Spleen (tissue), 11 donors: Measurements from ENCODE around the gene PAM. TPM values are rescaled to one million over a fixed set of nuclear protein-coding genes. Genes with fewer than 3 reads are reported as not detected.

Source experiments
- DNase-seq: peaks from one replicate; pipeline ENCODE4 v3.0.0-alpha.2; 2020
- H3K27ac ChIP-seq, 8 donors: fragments of 200-600 bp; sonication (generic) in 7 of 8; 1 replicate in 4 of 8; 2 replicates in 4 of 8; pipeline versions ENCODE4 v1.5.0 to v1.8.0; 2016 to 2021; ENCODE audit warnings: inconsistent platforms in 4 of 8, mild to moderate bottlenecking in 4 of 8, moderate library complexity in 1 of 8
- H3K27me3 ChIP-seq, 7 donors: fragments of 200-600 bp; sonication (generic) in 6 of 7; replicated peaks in 1 of 7; 1 replicate in 4 of 7; 2 replicates in 3 of 7; pipeline versions ENCODE4 v1.5.0 to v1.8.0; 2016 to 2021; ENCODE audit warnings: inconsistent platforms in 3 of 7, mild to moderate bottlenecking in 1 of 7
- H3K36me3 ChIP-seq, 6 donors: fragments of 200-600 bp; sonication (generic) in 5 of 6; 1 replicate in 4 of 6; 2 replicates in 2 of 6; pipeline versions ENCODE4 v1.5.0 to v1.8.0; 2016 to 2021; ENCODE audit warnings: inconsistent platforms in 2 of 6
- H3K4me1 ChIP-seq, 6 donors: fragments of 200-600 bp; sonication (generic) in 5 of 6; 1 replicate in 3 of 6; 2 replicates in 3 of 6; pipeline versions ENCODE4 v1.5.0 to v1.8.0; 2016 to 2021; ENCODE audit warnings: inconsistent platforms in 3 of 6
- H3K4me3 ChIP-seq, 8 donors: fragments of 200-600 bp; sonication (generic) in 7 of 8; 1 replicate in 4 of 8; 2 replicates in 4 of 8; pipeline versions ENCODE4 v1.5.0 to v1.8.0; 2016 to 2021; ENCODE audit warnings: inconsistent platforms in 4 of 8, mild to moderate bottlenecking in 4 of 8, moderate library complexity in 2 of 8
- H3K9me3 ChIP-seq, 8 donors: fragments of 200-600 bp; sonication (generic) in 7 of 8; 1 replicate in 4 of 8; 2 replicates in 4 of 8; pipeline versions ENCODE4 v1.5.0 to v1.8.0; 2016 to 2021; ENCODE audit warnings: inconsistent platforms in 4 of 8
- CTCF ChIP-seq, 11 experiments: fragments of 200-600 bp in 7 of 11; fragments of 450-650 bp in 4 of 11; sonication (generic) in 4 of 11; IDR thresholded peaks in 8 of 11; conservative IDR thresholded peaks in 3 of 11; 1 replicate in 7 of 11; 2 replicates in 4 of 11; pipeline versions ENCODE4 v1.4.0 to v1.8.0; 2016 to 2021; ENCODE audit warnings: antibody characterized with exemption in 11 of 11, inconsistent platforms in 4 of 11, mild to moderate bottlenecking in 1 of 11
- POLR2A ChIP-seq, 3 donors: fragments of 450-650 bp; IDR thresholded peaks; one replicate each; pipeline ENCODE4 v1.5.1; 2017; ENCODE audit warnings: antibody characterized with exemption in 3 of 3, mild to moderate bottlenecking in 1 of 3
- POLR2AphosphoS5 ChIP-seq, 3 donors: sonication (generic); formaldehyde crosslinking; IDR thresholded peaks; one replicate each; pipeline ENCODE4 v1.5.1; 2017; ENCODE audit warnings: antibody characterized with exemption in 3 of 3
- WGBS, 5 donors: extraction: QIAGEN DNeasy Blood & Tissue Kit in 3 of 5; methylation state at CpG; one replicate each; pipeline versions ENCODE4 v1.1.5 to v1.1.7; 2013 to 2018; 5-methylcytosine and 5-hydroxymethylcytosine counted together
- intact Hi-C: fragments of 100-400 bp; cut with DNase I; formaldehyde crosslinking; loops from one replicate; pipeline ENCODE4 v1.15.0; 2023; ENCODE audit warnings: low total_unique reads
- polyA plus RNA-seq, 3 donors: library from polyadenylated mRNA; stranded (reverse); fragments of 200-250 nt; gene quantifications; one replicate each; pipeline ENCODE4 v1.2.1, GENCODE V29; 2013
- total RNA-seq, 7 donors: library from RNA; depleted of rRNA in 3 of 7; stranded (reverse); fragments of >200 nt in 3 of 7; fragmentation: NEBNext Ultra II Directional in 4 of 7; extraction: Animal tissue kit (Norgen Biotek cat#: 25700) in 4 of 7; gene quantifications; one replicate each; pipeline versions ENCODE4 v1.1.0 to v1.2.1, GENCODE V29; 2016 to 2021
- donor health status: healthy with polysubstance abuse.
- donor health status: DM: no; HTN: no; CAD: no; lungs with moderate emphysema.
- donor health status: DM: no; HTN: no; CAD: no.
- donor health status: Bipolar disorder and iron deficiency.
- donor health status: healthy.
- donor health status: DM: no; HTN: no; CAD: no.
- donor health status: DM: yes; HTN: yes; CAD: no.

Gene PAM
- total and polyA plus RNA-seq, 10 donors = 37.4 to 155 (median 110) TPM

- Histone ChIP-seq H3K27me3 (no peaks in the 10 kb centered on the region), H3K9me3 (no peaks in the 10 kb centered on the region), H3K27ac (no peak overlapping the region), H3K4me1 (peaks cover 0 to 13% (median 1%) of the 10 kb centered on the region in 6 donors), H3K4me3 (no peak overlapping the region), H3K36me3 (no peaks in the 10 kb centered on the region)
- intact Hi-C loops = no loop called here
- DNase-seq = no peak
- TF ChIP-seq POLR2AphosphoS5 (IDR thresholded peaks at IDR 0.05) = no peak
- no peak for TF ChIP-seq POLR2A (IDR thresholded peaks at IDR 0.05)
- TF ChIP-seq CTCF (IDR thresholded peaks at IDR 0.05 in 8 of 11, conservative IDR thresholded peaks at IDR 0.05 in 3 of 11) = no peak
- WGBS, 5 donors = 61 to 90% (median 78%) methylated on average over 1 of the region's 1 CpG
These were observed 133.9 kb downstream of the PAM start for GRCh38 chr5:102889033-102889432.

GRCh38 chr5:102890133-102890532 lies 135.0 kb downstream of the PAM start:
- TF ChIP-seq POLR2AphosphoS5 (IDR thresholded peaks at IDR 0.05) = no peak
- no peak for TF ChIP-seq POLR2A (IDR thresholded peaks at IDR 0.05)
- TF ChIP-seq CTCF (IDR thresholded peaks at IDR 0.05 in 8 of 11, conservative IDR thresholded peaks at IDR 0.05 in 3 of 11) = no peak
- H3K27ac ChIP-seq = no peak overlapping the region
- no peak for DNase-seq
- peaks cover 0 to 13% (median 1%) of the 10 kb centered on the region in 6 donors for H3K4me1 ChIP-seq
- H3K9me3 ChIP-seq = no peaks in the 10 kb centered on the region
- H3K4me3 ChIP-seq = no peak overlapping the region
- no peaks in the 10 kb centered on the region for H3K27me3 ChIP-seq
- WGBS, 5 donors = 95 to 98% (median 97%) methylated on average over 3 of the region's 3 CpGs
- intact Hi-C loops = no loop called here
- no peaks in the 10 kb centered on the region for H3K36me3 ChIP-seq

GRCh38 chr5:102891175-102891574 lies 136.1 kb downstream of the PAM start:
- Histone ChIP-seq H3K27me3 (no peaks in the 10 kb centered on the region), H3K4me3 (no peak overlapping the region), H3K4me1 (peaks cover 0 to 13% (median 1%) of the 10 kb centered on the region in 6 donors), H3K36me3 (no peaks in the 10 kb centered on the region), H3K9me3 (no peaks in the 10 kb centered on the region), H3K27ac (no peak overlapping the region)
- 75 to 84% (median 80%) methylated on average over 3 of the region's 3 CpGs for WGBS, 5 donors
- intact Hi-C loops = no loop called here
- no peak for DNase-seq
- TF ChIP-seq CTCF (IDR thresholded peaks at IDR 0.05 in 8 of 11, conservative IDR thresholded peaks at IDR 0.05 in 3 of 11) (no peak), POLR2AphosphoS5 (IDR thresholded peaks at IDR 0.05) (no peak), POLR2A (IDR thresholded peaks at IDR 0.05) (no peak)

- Histone ChIP-seq H3K4me1 (peaks cover 0 to 1% (median 0%) of the 10 kb centered on the region in 6 donors), H3K4me3 (no peak overlapping the region), H3K36me3 (no peaks in the 10 kb centered on the region), H3K9me3 (no peaks in the 10 kb centered on the region), H3K27me3 (no peaks in the 10 kb centered on the region), H3K27ac (no peak overlapping the region)
- no peak for DNase-seq
- 92 to 97% (median 93%) methylated on average over 3 of the region's 3 CpGs for WGBS, 5 donors
- intact Hi-C loops = no loop called here
- TF ChIP-seq POLR2A (IDR thresholded peaks at IDR 0.05) = no peak
- TF ChIP-seq POLR2AphosphoS5 (IDR thresholded peaks at IDR 0.05) = no peak
- no peak for TF ChIP-seq CTCF (IDR thresholded peaks at IDR 0.05 in 8 of 11, conservative IDR thresholded peaks at IDR 0.05 in 3 of 11)
These were observed 138.8 kb downstream of the PAM start for GRCh38 chr5:102893942-102894341.
